H1 (cell line): ENCODE data around the gene UTRN. TPM values are rescaled to one million over a fixed set of nuclear protein-coding genes. Genes with fewer than 3 reads are reported as not detected.

Experiments
- ATF3 ChIP-seq: IDR thresholded peaks from 2 replicates; pipeline ENCODE4 v1.6.1; 2011; ENCODE audit warnings: low read depth, mild to moderate bottlenecking, low read length; ENCODE audit not compliant: insufficient read depth
- BCL11A ChIP-seq, 2 experiments: IDR thresholded peaks; one replicate each; pipeline ENCODE4 v1.6.1; 2011; ENCODE audit warnings: low read depth in 2 of 2, low read length in 2 of 2, mild to moderate bottlenecking in 2 of 2
- E2F6 ChIP-seq: IDR thresholded peaks from 2 replicates; pipeline ENCODE4 v1.6.1; 2012; ENCODE audit warnings: inconsistent platforms
- EGR1 ChIP-seq: IDR thresholded peaks from 2 replicates; pipeline ENCODE4 v1.6.1; 2011; ENCODE audit warnings: low read depth, low read length, borderline replicate concordance
- HDAC6 ChIP-seq: IDR thresholded peaks from one replicate; pipeline ENCODE4 v1.7.1; 2012; ENCODE audit warnings: low read depth, mild to moderate bottlenecking, inconsistent platforms, low read length, moderate library complexity
- JUND ChIP-seq: IDR thresholded peaks from 2 replicates; pipeline ENCODE4 v1.6.1; 2011; ENCODE audit warnings: mild to moderate bottlenecking, improper control_type of control experiment, low read length
- KDM1A ChIP-seq: fragments of 200-600, 300-600 bp; sonication (generic); IDR thresholded peaks from 2 replicates; pipeline ENCODE4 v1.7.1; 2016; ENCODE audit warnings: mild to moderate bottlenecking, low read length, borderline replicate concordance
- KDM4A ChIP-seq: IDR thresholded peaks from one replicate; pipeline ENCODE4 v1.7.1; 2012; ENCODE audit warnings: low read depth, mild to moderate bottlenecking, moderate library complexity, low read length, inconsistent platforms; ENCODE audit not compliant: severe bottlenecking
- KDM5A ChIP-seq: fragments of 200-600 bp; IDR thresholded peaks from 2 replicates; pipeline ENCODE4 v1.7.1; 2012; ENCODE audit warnings: mild to moderate bottlenecking, low read length, inconsistent platforms, mixed read lengths
- MAFK ChIP-seq: IDR thresholded peaks from 2 replicates; pipeline ENCODE4 v1.6.1; 2012; ENCODE audit warnings: low read depth, mild to moderate bottlenecking, improper control_type of control experiment, low read length
- NRF1 ChIP-seq: IDR thresholded peaks from 2 replicates; pipeline ENCODE4 v1.6.1; 2011; ENCODE audit warnings: mild to moderate bottlenecking, low read depth, low read length, improper control_type of control experiment
- POLR2A ChIP-seq, 2 experiments: IDR thresholded peaks; 1 replicate in 1 of 2; 2 replicates in 1 of 2; pipeline ENCODE4 v1.6.1; 2011; ENCODE audit warnings: low read depth in 2 of 2, low read length in 2 of 2, mild to moderate bottlenecking in 2 of 2; ENCODE audit errors: control extremely low read depth in 1 of 2
- POLR2AphosphoS5 ChIP-seq: IDR thresholded peaks from 2 replicates; pipeline ENCODE4 v1.6.1; 2011; ENCODE audit warnings: low read depth, low read length
- RAD21 ChIP-seq, 2 experiments: IDR thresholded peaks in 1 of 2; conservative IDR thresholded peaks in 1 of 2; 2 replicates each; pipeline ENCODE4 v1.6.1; 2011; ENCODE audit warnings: low read depth in 2 of 2, low read length in 2 of 2, improper control_type of control experiment in 1 of 2, inconsistent platforms in 1 of 2, mild to moderate bottlenecking in 1 of 2, moderate library complexity in 1 of 2
- RFX5 ChIP-seq: IDR thresholded peaks from 2 replicates; pipeline ENCODE4 v1.6.1; 2011; ENCODE audit warnings: low read depth, low read length, improper control_type of control experiment, borderline replicate concordance
- SIX5 ChIP-seq: IDR thresholded peaks from 2 replicates; pipeline ENCODE4 v1.6.1; 2011; ENCODE audit warnings: mild to moderate bottlenecking, low read depth, low read length
- SRF ChIP-seq: IDR thresholded peaks from 2 replicates; pipeline ENCODE4 v1.6.1; 2011; ENCODE audit warnings: mild to moderate bottlenecking, low read depth, low read length, moderate library complexity
- TAF1 ChIP-seq: IDR thresholded peaks from 2 replicates; pipeline ENCODE4 v1.6.1; 2011; ENCODE audit warnings: mild to moderate bottlenecking, low read depth, low read length
- TAF7 ChIP-seq: optimal IDR thresholded peaks from 2 replicates; pipeline ENCODE3; 2011; ENCODE audit warnings: low read depth, mild to moderate bottlenecking, inconsistent platforms, low read length, moderate library complexity, borderline replicate concordance
- TEAD4 ChIP-seq: IDR thresholded peaks from 2 replicates; pipeline ENCODE4 v1.6.1; 2012; ENCODE audit warnings: low read depth, low read length, inconsistent platforms, mixed read lengths
- YY1 ChIP-seq: IDR thresholded peaks from 2 replicates; pipeline ENCODE4 v1.6.1; 2011; ENCODE audit warnings: low read depth, mild to moderate bottlenecking, low read length
- ZNF274 ChIP-seq: IDR thresholded peaks from 2 replicates; pipeline ENCODE4 v1.7.0; 2012; ENCODE audit warnings: low read length, borderline replicate concordance; ENCODE audit errors: extremely low read depth
- polyA plus RNA-seq, 7 experiments: library from polyadenylated mRNA; depleted of rRNA in 3 of 7; stranded (reverse) in 5 of 7; unstranded in 2 of 7; fragments of >200 nt in 5 of 7; fragments of 200-250 nt in 2 of 7; gene quantifications; 1 replicate in 5 of 7; 2 replicates in 1 of 7; 4 replicates in 1 of 7; pipeline versions ENCODE4 v1.2.1 to v1.2.3, GENCODE V29; 2011 to 2013; ENCODE audit warnings: missing spikeins in 2 of 7, mixed read lengths in 2 of 7
- total RNA-seq: library from RNA; stranded (reverse); fragmentation: NEBNext Ultra II Directional; extraction: Animal tissue kit (Norgen Biotek cat#: 25700); gene quantifications from 2 replicates; pipeline ENCODE4 v1.2.1, GENCODE V29; 2021
- TF ChIP-seq, protein P1 (sequence below): IDR thresholded peaks from 2 replicates; pipeline ENCODE4 v1.6.1; 2011; ENCODE audit warnings: low read length, improper control_type of control experiment

The UTRN gene
- total and polyA plus RNA-seq, 2 of the 8 experiments (the other 6 are each of a cell fraction or from before 2014, with no cell fraction given): 25.0 to 112 TPM

DNA sequence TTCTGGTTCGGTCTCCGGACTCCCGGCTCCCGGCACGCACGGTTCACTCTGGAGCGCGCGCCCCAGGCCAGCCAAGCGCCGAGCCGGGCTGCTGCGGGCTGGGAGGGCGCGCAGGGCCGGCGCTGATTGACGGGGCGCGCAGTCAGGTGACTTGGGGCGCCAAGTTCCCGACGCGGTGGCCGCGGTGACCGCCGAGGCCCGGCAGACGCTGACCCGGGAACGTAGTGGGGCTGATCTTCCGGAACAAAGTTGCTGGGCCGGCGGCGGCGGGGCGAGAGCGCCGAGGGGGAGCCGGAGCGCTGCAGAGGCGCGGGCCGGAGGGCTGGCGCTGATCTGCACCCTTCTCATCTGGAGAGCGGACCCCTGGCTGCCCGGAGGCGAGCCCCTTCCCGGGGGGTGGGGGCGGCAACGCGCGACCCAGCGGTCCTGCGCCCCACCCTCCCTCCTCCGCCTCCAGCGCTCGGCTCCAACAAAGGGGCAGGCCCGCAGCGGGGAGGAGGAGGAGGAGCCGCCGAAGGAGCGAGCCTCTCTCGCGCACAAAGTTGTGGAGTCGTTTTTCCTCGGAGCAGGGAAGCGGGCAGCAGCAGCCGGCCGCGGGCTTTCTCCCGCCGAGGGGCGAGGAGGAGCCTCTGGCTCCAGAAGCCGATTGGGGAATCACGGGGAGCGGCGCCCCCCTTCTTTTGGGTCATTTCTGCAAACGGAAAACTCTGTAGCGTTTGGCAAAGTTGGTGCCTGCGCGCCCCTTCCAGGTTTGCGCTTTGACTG lies at the start of gene UTRN (continued):
- TF ChIP-seq NRF1 (no peak), KDM1A (no peak), RAD21 (IDR thresholded peaks at IDR 0.05 in 1 of 2, conservative IDR thresholded peaks at IDR 0.05 in 1 of 2; ENCODE audit: low read depth in 2 of 2, low read length in 2 of 2) (peak in 1 of 2 experiments; percentile 16; a peak in 1 of 4 replicates), TEAD4 (no peak), POLR2A (IDR thresholded peaks at IDR 0.05; ENCODE audit: control extremely low read depth in 1 of 2, low read depth in 2 of 2, low read length in 2 of 2) (peak; percentile 49 to 86), JUND (no peak), TAF1 (peak; percentile 71), RFX5 (no peak), TAF7 (peak; percentile 73), BCL11A (IDR thresholded peaks at IDR 0.05; ENCODE audit: low read depth in 2 of 2, low read length in 2 of 2) (no peak), KDM5A (no peak), ZNF274 (no peak), HDAC6 (no peak), E2F6 (peak; percentile 40; the same call in 1 of the 2 replicates), SIX5 (no peak), YY1 (no peak), POLR2AphosphoS5 (peak; percentile 22), KDM4A (peak; percentile 30), EGR1 (0 out of 2 replicates have a peak, but pooled peaks have one; percentile 7), SRF (no peak), ATF3 (no peak), MAFK (no peak)
- TF ChIP-seq, protein P1, sequence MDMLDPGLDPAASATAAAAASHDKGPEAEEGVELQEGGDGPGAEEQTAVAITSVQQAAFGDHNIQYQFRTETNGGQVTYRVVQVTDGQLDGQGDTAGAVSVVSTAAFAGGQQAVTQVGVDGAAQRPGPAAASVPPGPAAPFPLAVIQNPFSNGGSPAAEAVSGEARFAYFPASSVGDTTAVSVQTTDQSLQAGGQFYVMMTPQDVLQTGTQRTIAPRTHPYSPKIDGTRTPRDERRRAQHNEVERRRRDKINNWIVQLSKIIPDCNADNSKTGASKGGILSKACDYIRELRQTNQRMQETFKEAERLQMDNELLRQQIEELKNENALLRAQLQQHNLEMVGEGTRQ: peak; percentile 76
